Activated T-cell treated with anti-CD3 and anti-CD28 coated beads, Interleukin-2, amount 50 U/mL, for 72 hours (primary cell): ENCODE measurements around the gene PLBD1. TPM values are rescaled to one million over a fixed set of nuclear protein-coding genes. Genes with fewer than 3 reads are reported as not detected.

Experiments used
- ATAC-seq, 2 donors: fragments of 150-1000 bp; cut with Tn5 transposase; replicated peaks in 1 of 2; 2 replicates each; pipeline ENCODE4 v1.10.0; 2021; ENCODE audit warnings: moderate library complexity in 2 of 2, mild to moderate bottlenecking in 1 of 2
- DNase-seq, 2 donors: peaks; one replicate each; pipeline ENCODE4 v3.0.0; 2021 to 2022; ENCODE audit warnings: mixed read lengths in 1 of 2
- H3K27ac Mint-ChIP-seq: one replicate; pipeline ENCODE4 v1.8.0; 2022; ENCODE audit warnings: mild to moderate bottlenecking, moderate library complexity, mixed read lengths
- H3K27me3 Mint-ChIP-seq: one replicate; pipeline ENCODE4 v1.8.0; 2022; ENCODE audit warnings: low read depth, mixed read lengths
- H3K36me3 Mint-ChIP-seq, 2 donors: one replicate each; pipeline ENCODE4 v1.8.0; 2022; ENCODE audit warnings: mixed read lengths in 2 of 2, mild to moderate bottlenecking in 1 of 2; ENCODE audit not compliant: insufficient read depth in 2 of 2
- H3K4me1 Mint-ChIP-seq: one replicate; pipeline ENCODE4 v1.8.0; 2022; ENCODE audit warnings: low read depth, mixed read lengths
- H3K4me3 Mint-ChIP-seq, 2 donors: one replicate each; pipeline ENCODE4 v1.8.0; 2022; ENCODE audit warnings: mild to moderate bottlenecking in 2 of 2, mixed read lengths in 2 of 2, moderate library complexity in 2 of 2
- H3K9me3 Mint-ChIP-seq, 2 donors: one replicate each; pipeline ENCODE4 v1.8.0; 2022; ENCODE audit warnings: mixed read lengths in 2 of 2
- total RNA-seq, 2 donors: library from RNA; stranded (reverse); gene quantifications; one replicate each; pipeline ENCODE4 v1.2.3, GENCODE V29; 2022

The PLBD1 gene
- not detected for total RNA-seq

- DNase-seq (peak; percentile 28 to 32), ATAC-seq (peak; percentile 73 to 84)
- peaks cover 51% of the 10 kb centered on the region for H3K27me3 Mint-ChIP-seq
- peaks cover 6% of the 10 kb centered on the region for H3K4me1 Mint-ChIP-seq
- no peaks in the 10 kb centered on the region for H3K9me3 Mint-ChIP-seq
- no peaks in the 10 kb centered on the region for H3K36me3 Mint-ChIP-seq
- H3K27ac Mint-ChIP-seq = no peak within 1 kb of the TSS
- peak within 1 kb of the TSS; percentile 45 to 69 for H3K4me3 Mint-ChIP-seq
These were observed at the start of gene PLBD1 for GRCh38 chr12:14567351-14568162. PLBD1 (minus strand) TSS chr12:14567883; CDS start chr12:14567696, 187 bp downstream.

- H3K27ac Mint-ChIP-seq = no peak overlapping the region
- no peak for ATAC-seq
- no peaks in the 10 kb centered on the region for H3K4me1 Mint-ChIP-seq
- H3K9me3 Mint-ChIP-seq = peaks cover 1 to 7% of the 10 kb centered on the region in 2 donors
- H3K36me3 Mint-ChIP-seq = peaks cover 4 to 9% of the 10 kb centered on the region in 2 donors
- H3K4me3 Mint-ChIP-seq = no peak overlapping the region
- no peak for DNase-seq
- peaks cover 5% of the 10 kb centered on the region for H3K27me3 Mint-ChIP-seq
These were observed 47.0 kb upstream of the PLBD1 start for GRCh38 chr12:14614704-14615121.

GRCh38 chr12:14613718-14614117 is 46.0 kb upstream of the PLBD1 start:
- Mint-ChIP-seq H3K36me3 (peaks cover 5 to 9% of the 10 kb centered on the region in 2 donors), H3K9me3 (peaks cover 3 to 12% of the 10 kb centered on the region in 2 donors), H3K4me3 (no peak overlapping the region), H3K27ac (no peak overlapping the region), H3K4me1 (no peaks in the 10 kb centered on the region), H3K27me3 (peaks cover 5% of the 10 kb centered on the region)
- ATAC-seq (no peak), DNase-seq (no peak)

GRCh38 chr12:14612898-14613445 is 45.3 kb upstream of the PLBD1 start:
- Mint-ChIP-seq H3K27ac (no peak overlapping the region), H3K9me3 (peaks cover 7 to 13% of the 10 kb centered on the region in 2 donors), H3K4me3 (no peak overlapping the region), H3K27me3 (peaks cover 5% of the 10 kb centered on the region), H3K4me1 (no peaks in the 10 kb centered on the region), H3K36me3 (peaks cover 6 to 11% of the 10 kb centered on the region in 2 donors)
- ATAC-seq = no peak
- DNase-seq = no peak

- Mint-ChIP-seq H3K36me3 (peaks cover 8 to 11% of the 10 kb centered on the region in 2 donors), H3K4me3 (no peak overlapping the region), H3K27ac (no peak overlapping the region), H3K27me3 (peaks cover 5% of the 10 kb centered on the region), H3K9me3 (peaks cover 10 to 15% of the 10 kb centered on the region in 2 donors), H3K4me1 (no peaks in the 10 kb centered on the region)
- DNase-seq (no peak), ATAC-seq (no peak)
These were observed 44.6 kb upstream of the PLBD1 start for GRCh38 chr12:14612250-14612649.

GRCh38 chr12:14611640-14612203 is 44.0 kb upstream of the PLBD1 start:
- Mint-ChIP-seq H3K27ac (no peak overlapping the region), H3K4me1 (no peaks in the 10 kb centered on the region), H3K9me3 (peaks cover 10 to 17% of the 10 kb centered on the region in 2 donors), H3K4me3 (no peak overlapping the region), H3K27me3 (peaks cover 5% of the 10 kb centered on the region), H3K36me3 (peaks cover 8 to 11% of the 10 kb centered on the region in 2 donors)
- DNase-seq (no peak), ATAC-seq (no peak)

- Mint-ChIP-seq H3K36me3 (peaks cover 18 to 30% of the 10 kb centered on the region in 2 donors), H3K4me3 (no peak overlapping the region), H3K27me3 (peaks cover 12% of the 10 kb centered on the region), H3K4me1 (no peaks in the 10 kb centered on the region), H3K9me3 (peaks cover 21 to 30% of the 10 kb centered on the region in 2 donors), H3K27ac (no peak overlapping the region)
- ATAC-seq = no peak
- DNase-seq = no peak
These were observed 39.9 kb upstream of the PLBD1 start for GRCh38 chr12:14607568-14607967.

- Mint-ChIP-seq H3K4me1 (no peaks in the 10 kb centered on the region), H3K4me3 (no peak overlapping the region), H3K27ac (no peak overlapping the region), H3K9me3 (peaks cover 20 to 29% of the 10 kb centered on the region in 2 donors), H3K36me3 (peaks cover 15 to 23% of the 10 kb centered on the region in 2 donors), H3K27me3 (peaks cover 14% of the 10 kb centered on the region)
- DNase-seq = no peak
- no peak for ATAC-seq
These were observed 37.8 kb upstream of the PLBD1 start for GRCh38 chr12:14605401-14605989.

- no peak overlapping the region for H3K4me3 Mint-ChIP-seq
- no peak for ATAC-seq
- H3K27me3 Mint-ChIP-seq = peaks cover 14% of the 10 kb centered on the region
- H3K27ac Mint-ChIP-seq = no peak overlapping the region
- no peak for DNase-seq
- H3K4me1 Mint-ChIP-seq = no peaks in the 10 kb centered on the region
- H3K9me3 Mint-ChIP-seq = peaks cover 11 to 23% of the 10 kb centered on the region in 2 donors
- peaks cover 17 to 19% of the 10 kb centered on the region in 2 donors for H3K36me3 Mint-ChIP-seq
These were observed 34.2 kb upstream of the PLBD1 start for GRCh38 chr12:14601692-14602478.

- H3K4me3 Mint-ChIP-seq = no peak overlapping the region
- H3K27me3 Mint-ChIP-seq = peaks cover 8% of the 10 kb centered on the region
- peaks cover 0 to 7% of the 10 kb centered on the region in 2 donors for H3K36me3 Mint-ChIP-seq
- DNase-seq (no peak), ATAC-seq (no peak)
- no peak overlapping the region for H3K27ac Mint-ChIP-seq
- no peaks in the 10 kb centered on the region for H3K4me1 Mint-ChIP-seq
- peaks cover 0 to 8% of the 10 kb centered on the region in 2 donors for H3K9me3 Mint-ChIP-seq
These were observed 29.8 kb upstream of the PLBD1 start for GRCh38 chr12:14597480-14597879.

GRCh38 chr12:14591719-14592118 is 24.0 kb upstream of the PLBD1 start:
- H3K4me1 Mint-ChIP-seq = no peaks in the 10 kb centered on the region
- H3K27ac Mint-ChIP-seq = no peak overlapping the region
- H3K4me3 Mint-ChIP-seq = no peak overlapping the region
- no peaks in the 10 kb centered on the region for H3K36me3 Mint-ChIP-seq
- DNase-seq (no peak), ATAC-seq (no peak)
- H3K9me3 Mint-ChIP-seq = no peaks in the 10 kb centered on the region
- H3K27me3 Mint-ChIP-seq = peaks cover 7% of the 10 kb centered on the region

GRCh38 chr12:14589169-14590004 is 21.7 kb upstream of the PLBD1 start:
- no peaks in the 10 kb centered on the region for H3K9me3 Mint-ChIP-seq
- H3K36me3 Mint-ChIP-seq = no peaks in the 10 kb centered on the region
- no peak overlapping the region for H3K27ac Mint-ChIP-seq
- H3K27me3 Mint-ChIP-seq = no peaks in the 10 kb centered on the region
- no peaks in the 10 kb centered on the region for H3K4me1 Mint-ChIP-seq
- ATAC-seq (no peak), DNase-seq (no peak)
- no peak overlapping the region for H3K4me3 Mint-ChIP-seq
